Hepatocyte (in vitro differentiated cells): ENCODE results near the gene EIF2B1. TPM values are rescaled to one million over a fixed set of nuclear protein-coding genes. Genes with fewer than 3 reads are reported as not detected.

ENCODE experiments used
- DNase-seq: peaks from one replicate; pipeline ENCODE4 v3.0.0-alpha.2; 2016; ENCODE audit warnings: low spot score
- H2AFZ ChIP-seq: fragments of 200-600 bp; sonication (generic); 2 replicates; pipeline ENCODE4 v1.6.0; 2016; ENCODE audit warnings: antibody characterized with exemption, mild to moderate bottlenecking
- H3K27ac ChIP-seq: fragments of 200-600 bp; sonication (generic); 2 replicates; pipeline ENCODE4 v1.5.1; 2016; ENCODE audit warnings: mild to moderate bottlenecking
- H3K27me3 ChIP-seq: fragments of 200-600 bp; sonication (generic); 2 replicates; pipeline ENCODE4 v1.6.1; 2016
- H3K36me3 ChIP-seq: fragments of 200-600 bp; sonication (generic); replicated peaks from 2 replicates; pipeline ENCODE4 v1.5.1; 2016; ENCODE audit warnings: low read depth; ENCODE audit not compliant: insufficient read depth
- H3K4me1 ChIP-seq: fragments of 200-600 bp; sonication (generic); 2 replicates; pipeline ENCODE4 v1.5.1; 2016; ENCODE audit warnings: mild to moderate bottlenecking, moderate library complexity; ENCODE audit not compliant: insufficient read depth
- H3K4me2 ChIP-seq: fragments of 200-600 bp; sonication (generic); 2 replicates; pipeline ENCODE4 v1.6.0; 2016
- H3K4me3 ChIP-seq: fragments of 200-600 bp; sonication (generic); 2 replicates; pipeline ENCODE4 v1.5.1; 2016; ENCODE audit warnings: mild to moderate bottlenecking
- H3K79me2 ChIP-seq: fragments of 200-600 bp; sonication (generic); 2 replicates; pipeline ENCODE4 v1.6.0; 2017; ENCODE audit warnings: mild to moderate bottlenecking
- H3K9me2 ChIP-seq: fragments of 200-600 bp; sonication (generic); replicated peaks from 2 replicates; pipeline ENCODE4 v1.6.0; 2017; ENCODE audit warnings: mild to moderate bottlenecking; ENCODE audit not compliant: insufficient read depth
- H3K9me3 ChIP-seq: fragments of 200-600 bp; sonication (generic); 2 replicates; pipeline ENCODE4 v1.5.1; 2016; ENCODE audit warnings: low read depth, mild to moderate bottlenecking
- H4K20me1 ChIP-seq: fragments of 200-600 bp; sonication (generic); 2 replicates; pipeline ENCODE4 v1.6.0; 2016; ENCODE audit warnings: mild to moderate bottlenecking; ENCODE audit not compliant: insufficient read depth, poor library complexity, severe bottlenecking
- CTCF ChIP-seq: fragments of 200-600 bp; sonication (generic); IDR thresholded peaks from 2 replicates; pipeline ENCODE4 v1.5.1; 2016; ENCODE audit warnings: antibody characterized with exemption, mild to moderate bottlenecking; ENCODE audit not compliant: poor library complexity
- EZH2 ChIP-seq: fragments of 200-600 bp; sonication (generic); IDR thresholded peaks from 2 replicates; pipeline ENCODE4 v1.6.1; 2016; ENCODE audit warnings: antibody characterized with exemption, mild to moderate bottlenecking, borderline replicate concordance
- EZH2phosphoT487 ChIP-seq: fragments of 200-600 bp; sonication (generic); IDR thresholded peaks from one replicate; pipeline ENCODE4 v1.6.1; 2018; ENCODE audit warnings: antibody characterized with exemption, mild to moderate bottlenecking, low read depth, moderate library complexity; ENCODE audit not compliant: unreplicated experiment, severe bottlenecking
- WGBS: methylation state at CpG from one replicate; pipeline ENCODE4 v1.1.6; 2016; ENCODE audit warnings: low lambda C conversion rate; ENCODE audit errors: missing lambda C conversion rate; 5-methylcytosine and 5-hydroxymethylcytosine counted together
- polyA plus RNA-seq: library from polyadenylated mRNA; unstranded; fragments of >200 nt; fragmentation: Nextera tagmentation; extraction: Ambion mirVana; gene quantifications from 2 replicates; pipeline ENCODE4 v1.2.1, GENCODE V29; 2016
- total RNA-seq: library from RNA; depleted of rRNA; stranded (reverse); fragments of >200 nt; gene quantifications from 2 replicates; pipeline ENCODE4 v1.2.3, GENCODE V29; 2014

EIF2B1 gene
- total and polyA plus RNA-seq, 2 experiments from 2014 or later = 35.0 to 43.8 TPM

GRCh38 chr12:123576611-123577010 lies 56.9 kb downstream of the EIF2B1 start:
- Histone ChIP-seq H3K4me3 (no peak overlapping the region), H3K36me3 (no peaks in the 10 kb centered on the region), H3K79me2 (peaks cover 10% of the 10 kb centered on the region), H3K9me2 (no peaks in the 10 kb centered on the region), H3K4me1 (no peaks in the 10 kb centered on the region), H3K27me3 (no peaks in the 10 kb centered on the region), H3K4me2 (no peak overlapping the region), H4K20me1 (no peaks in the 10 kb centered on the region), H2AFZ (no peak overlapping the region), H3K9me3 (no peaks in the 10 kb centered on the region), H3K27ac (no peak overlapping the region)
- no peak for DNase-seq
- 91% methylated on average over 1 of the region's 1 CpG for WGBS
- TF ChIP-seq CTCF = no peak
- TF ChIP-seq EZH2phosphoT487 = no peak
- no peak for TF ChIP-seq EZH2

- no peak overlapping the region for H2AFZ ChIP-seq
- no peaks in the 10 kb centered on the region for H4K20me1 ChIP-seq
- 53% methylated on average over 4 of the region's 4 CpGs for WGBS
- H3K4me3 ChIP-seq = no peak overlapping the region
- no peak for DNase-seq
- H3K36me3 ChIP-seq = no peaks in the 10 kb centered on the region
- no peaks in the 10 kb centered on the region for H3K4me1 ChIP-seq
- H3K79me2 ChIP-seq = peaks cover 3% of the 10 kb centered on the region
- TF ChIP-seq EZH2 (no peak), EZH2phosphoT487 (no peak), CTCF (no peak)
- no peak overlapping the region for H3K4me2 ChIP-seq
- H3K27ac ChIP-seq = no peak overlapping the region
- H3K27me3 ChIP-seq = no peaks in the 10 kb centered on the region
- no peaks in the 10 kb centered on the region for H3K9me3 ChIP-seq
- no peaks in the 10 kb centered on the region for H3K9me2 ChIP-seq
Observed at GRCh38 chr12:123573870-123574269, 59.6 kb downstream of the EIF2B1 start.

- 95% methylated on average over 2 of the region's 2 CpGs for WGBS
- Histone ChIP-seq H3K27me3 (no peaks in the 10 kb centered on the region), H3K79me2 (no peaks in the 10 kb centered on the region), H3K4me1 (no peaks in the 10 kb centered on the region), H3K4me2 (no peak overlapping the region), H3K9me3 (no peaks in the 10 kb centered on the region), H4K20me1 (no peaks in the 10 kb centered on the region), H2AFZ (no peak overlapping the region), H3K36me3 (no peaks in the 10 kb centered on the region), H3K9me2 (no peaks in the 10 kb centered on the region), H3K4me3 (no peak overlapping the region), H3K27ac (no peak overlapping the region)
- TF ChIP-seq EZH2 = no peak
- TF ChIP-seq EZH2phosphoT487 = no peak
- TF ChIP-seq CTCF = no peak
- no peak for DNase-seq
Observed at GRCh38 chr12:123572391-123572790, 61.1 kb downstream of the EIF2B1 start.

- Histone ChIP-seq H2AFZ (no peak overlapping the region), H3K4me2 (no peak overlapping the region)
- WGBS = 42% methylated on average over 4 of the region's 4 CpGs
Observed at GRCh38 chr12:123571343-123571813, 62.1 kb downstream of the EIF2B1 start.

More at GRCh38 chr12:123571343-123571813, 62.1 kb downstream of the EIF2B1 start:
- no peaks in the 10 kb centered on the region for H3K9me2 ChIP-seq
- no peaks in the 10 kb centered on the region for H3K9me3 ChIP-seq
- TF ChIP-seq EZH2phosphoT487 (no peak), EZH2 (no peak), CTCF (no peak)
- H3K4me1 ChIP-seq = no peaks in the 10 kb centered on the region
- no peak overlapping the region for H3K27ac ChIP-seq
- H3K79me2 ChIP-seq = no peaks in the 10 kb centered on the region
- no peaks in the 10 kb centered on the region for H3K27me3 ChIP-seq
- no peaks in the 10 kb centered on the region for H4K20me1 ChIP-seq
- peak; percentile 64 for DNase-seq
- H3K36me3 ChIP-seq = no peaks in the 10 kb centered on the region
- no peak overlapping the region for H3K4me3 ChIP-seq
